GM18951 (cell line): ENCODE measurements around the gene CNTNAP3.
"Not testable (repeated sequence)": the region's sequence is repeated elsewhere in the genome, so short reads cannot be mapped to it uniquely, and the experiment has no call there.

ENCODE experiments used
- POLR2A ChIP-seq: IDR thresholded peaks from 4 replicates; pipeline ENCODE4 v1.6.1; 2011; ENCODE audit warnings: mild to moderate bottlenecking; ENCODE audit not compliant: insufficient read length, insufficient read depth; ENCODE audit errors: extremely low read depth
- in situ Hi-C: fragments of 300-500 bp; cut with MboI; formaldehyde crosslinking; loops from one replicate; pipeline ENCODE4 v1.12.0; 2022; ENCODE audit warnings: low sequenced_read_pairs, mixed read lengths, inconsistent platforms; ENCODE audit not compliant: unreplicated experiment

Gene CNTNAP3

GRCh38 chr9:39108145-39108544 is 179.8 kb downstream of the CNTNAP3 start:
- in situ Hi-C loops, result no loop called here

GRCh38 chr9:39097208-39097607 is 190.8 kb downstream of the CNTNAP3 start:
- in situ Hi-C loops, result not testable (repeated sequence)

More at GRCh38 chr9:39108145-39108544, 179.8 kb downstream of the CNTNAP3 start:
- TF ChIP-seq POLR2A, result no peak

DNA sequence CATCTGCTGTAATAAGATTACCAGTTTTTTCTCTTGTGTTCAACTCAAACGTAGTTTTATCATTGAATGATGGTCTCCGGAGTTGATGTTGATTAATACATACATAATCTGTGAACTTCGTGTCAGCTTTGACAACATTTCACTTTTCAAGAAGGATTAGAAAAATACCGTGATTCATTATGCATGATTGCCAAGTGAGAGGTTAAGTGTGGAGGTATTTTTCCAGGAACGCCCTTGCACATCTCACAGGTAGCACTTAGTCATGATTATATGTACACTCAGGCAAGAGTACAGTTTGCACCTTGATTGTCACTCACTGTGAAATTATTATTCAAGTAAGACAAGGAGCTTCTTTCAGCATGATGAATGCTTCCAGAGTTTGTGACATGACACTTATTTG is 202.7 kb downstream of the CNTNAP3 start:
- in situ Hi-C loops, result not testable (repeated sequence)

DNA sequence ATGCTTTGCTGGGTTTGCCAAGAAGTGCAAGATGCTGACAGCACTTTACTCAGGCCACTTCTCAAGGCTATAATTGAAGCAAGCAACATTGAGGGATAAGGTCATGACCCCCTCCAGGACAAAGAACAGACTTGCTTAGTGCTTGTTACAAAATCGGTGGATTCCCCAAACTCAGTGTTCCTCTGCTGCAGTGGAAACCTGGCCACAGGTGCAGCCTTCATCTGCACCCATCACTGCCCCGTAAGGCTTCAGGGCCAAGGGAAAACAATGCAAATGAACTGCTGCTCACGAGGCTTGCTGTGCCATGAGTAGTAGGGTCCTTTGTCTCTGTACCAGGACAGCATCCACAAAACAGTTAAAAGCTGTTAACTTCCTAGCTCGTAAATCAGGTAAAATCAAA is 205.4 kb downstream of the CNTNAP3 start:
- in situ Hi-C loops, result not testable (repeated sequence)

DNA sequence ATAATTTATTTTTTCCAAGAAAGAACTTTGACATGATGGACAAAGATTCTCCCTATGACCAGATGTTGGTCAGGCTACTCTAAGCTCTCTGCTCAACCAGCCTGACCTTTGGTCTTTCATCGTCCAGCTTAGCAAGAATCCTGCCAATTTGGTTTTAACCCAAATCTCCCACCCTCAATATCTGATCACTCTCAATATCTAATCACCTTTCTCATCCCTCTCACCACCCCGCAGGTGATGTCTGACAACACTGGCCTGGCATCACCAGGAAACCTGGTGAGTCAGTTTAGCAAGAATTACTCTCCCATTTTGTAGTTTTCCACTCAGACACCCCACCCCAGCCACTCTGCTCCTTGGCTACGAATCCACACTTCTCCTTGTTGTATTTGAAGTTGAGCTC is 207.9 kb downstream of the CNTNAP3 start:
- in situ Hi-C loops, result not testable (repeated sequence)

DNA sequence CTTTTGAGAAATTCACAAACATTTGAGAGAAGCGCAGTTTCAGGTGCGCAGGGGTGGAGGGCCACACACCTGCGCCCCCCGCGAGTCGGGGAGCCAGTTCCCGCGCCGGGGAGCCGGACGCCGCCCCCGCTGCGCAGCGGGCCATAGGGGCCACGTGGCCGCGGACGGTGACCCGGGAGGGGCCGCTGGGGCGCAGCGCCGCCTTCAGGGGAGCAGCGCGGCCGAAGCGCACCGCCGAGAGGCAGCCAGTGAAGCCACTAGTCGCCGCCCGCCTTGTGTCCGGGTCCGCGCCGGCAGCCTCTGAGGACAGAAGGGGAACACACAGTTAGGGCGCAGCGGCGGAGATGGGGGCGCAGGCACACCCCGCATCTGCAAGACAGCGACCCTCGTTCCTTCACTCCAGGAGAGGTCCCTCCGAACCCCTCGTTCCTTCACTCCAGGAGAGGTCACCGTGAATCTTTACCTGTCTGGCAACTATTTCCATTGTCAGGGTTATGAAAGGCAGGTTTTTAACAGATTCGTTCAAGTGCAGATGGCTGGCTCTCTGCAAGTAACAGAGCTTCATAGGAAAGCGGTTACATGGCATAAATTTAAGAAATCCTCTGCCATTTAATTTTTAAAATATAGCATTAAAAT is 209.2 kb downstream of the CNTNAP3 start:
- in situ Hi-C loops, result not testable (repeated sequence)

- in situ Hi-C loops, result not testable (repeated sequence)
These were observed 214.4 kb downstream of the CNTNAP3 start for GRCh38 chr9:39073537-39073936.

- in situ Hi-C loops, result not testable (repeated sequence)
These were observed 220.3 kb downstream of the CNTNAP3 start for GRCh38 chr9:39067683-39068082.

DNA sequence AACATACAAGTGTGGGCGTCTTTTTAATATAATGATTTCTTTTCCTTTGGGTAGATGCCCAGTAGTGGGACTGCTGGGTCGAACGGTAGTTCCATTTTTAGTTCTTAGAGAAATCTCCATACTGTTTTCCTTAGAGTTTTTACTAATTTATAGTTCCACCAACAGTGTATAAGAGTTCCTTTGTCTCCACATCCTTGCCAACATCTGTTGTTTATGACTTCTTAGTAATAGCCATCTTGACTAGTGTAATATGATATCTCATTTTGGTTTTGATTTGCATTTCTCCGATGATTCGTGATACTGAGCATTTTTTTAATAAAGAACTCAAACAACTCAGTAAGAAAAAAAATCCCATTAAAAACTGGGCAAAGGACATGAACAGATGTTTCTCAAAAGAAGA is 225.0 kb downstream of the CNTNAP3 start:
- in situ Hi-C loops, result not testable (repeated sequence)

GRCh38 chr9:39054453-39054852 is 233.5 kb downstream of the CNTNAP3 start:
- in situ Hi-C loops, result not testable (repeated sequence)

GRCh38 chr9:39046833-39047232 is 241.1 kb downstream of the CNTNAP3 start:
- in situ Hi-C loops, result not testable (repeated sequence)

DNA sequence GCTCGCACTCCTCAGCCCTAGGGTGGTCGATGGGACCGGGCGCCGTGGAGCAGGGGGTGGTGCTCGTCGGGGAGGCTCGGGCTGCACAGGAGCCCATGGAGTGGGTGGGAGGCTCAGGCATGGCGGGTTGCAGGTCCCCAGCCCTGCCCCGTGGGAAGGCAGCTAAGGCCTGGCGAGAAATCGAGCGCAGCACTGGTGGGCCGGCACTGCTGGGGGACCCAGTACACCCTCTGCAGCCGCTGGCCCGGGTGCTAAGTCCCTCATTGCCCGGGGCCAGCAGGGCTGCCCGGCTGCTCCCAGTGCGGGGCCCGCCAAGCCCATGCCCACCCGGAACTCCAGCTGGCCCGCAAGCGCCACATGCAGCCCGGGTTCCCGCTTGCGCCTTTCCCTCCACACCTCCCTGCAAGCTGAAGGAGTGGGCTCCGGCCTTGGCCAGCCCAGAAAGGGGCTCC is 245.6 kb downstream of the CNTNAP3 start:
- in situ Hi-C loops, result not testable (repeated sequence)

- in situ Hi-C loops, result not testable (repeated sequence)
These were observed 246.2 kb downstream of the CNTNAP3 start for GRCh38 chr9:39041774-39042173.

- in situ Hi-C loops, result not testable (repeated sequence)
These were observed 248.8 kb downstream of the CNTNAP3 start for GRCh38 chr9:39039148-39039547.

- in situ Hi-C loops, result not testable (repeated sequence)
These were observed 249.7 kb downstream of the CNTNAP3 start for GRCh38 chr9:39038221-39038620.

- in situ Hi-C loops, result not testable (repeated sequence)
These were observed 254.1 kb downstream of the CNTNAP3 start for GRCh38 chr9:39033849-39034248.

DNA sequence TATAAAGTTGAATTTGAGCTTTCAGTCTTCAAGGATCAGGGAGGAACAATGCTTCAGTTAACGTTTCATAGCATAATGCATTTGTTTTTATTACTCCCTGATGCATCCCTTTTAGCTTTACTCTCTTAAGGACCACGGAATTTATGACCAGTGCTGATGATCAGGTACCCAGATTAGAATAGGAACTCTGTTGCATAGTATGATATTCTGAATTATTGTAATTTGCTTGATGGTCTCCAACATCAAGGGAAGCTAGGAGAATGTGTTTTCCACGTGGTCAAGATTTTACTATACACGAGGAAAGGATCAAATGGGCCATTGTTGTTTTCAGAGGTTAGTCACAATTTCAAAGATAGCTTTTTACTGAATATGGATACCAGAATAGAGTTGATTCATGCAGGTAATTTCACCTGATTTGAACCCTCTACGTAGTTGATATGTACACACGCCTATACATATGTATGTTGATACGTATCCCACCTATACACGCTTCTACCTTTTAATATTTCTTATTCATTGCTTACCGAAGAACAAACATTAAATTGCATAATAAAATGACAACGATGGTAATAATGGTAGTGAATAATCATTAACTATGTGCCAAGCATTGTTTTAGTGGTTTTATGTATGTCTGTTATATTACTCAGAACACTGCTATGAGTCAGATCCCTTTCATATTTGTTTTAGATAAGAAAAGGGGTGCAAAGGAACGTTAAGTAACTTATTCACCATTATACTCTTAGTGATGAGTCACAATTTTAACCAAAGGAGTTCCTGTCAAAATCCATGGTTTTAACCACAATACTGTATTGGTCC is 257.6 kb downstream of the CNTNAP3 start:
- in situ Hi-C loops, result not testable (repeated sequence)

GRCh38 chr9:39028855-39029254 is 259.1 kb downstream of the CNTNAP3 start:
- in situ Hi-C loops, result not testable (repeated sequence)

GRCh38 chr9:39028168-39028567 is 259.8 kb downstream of the CNTNAP3 start:
- in situ Hi-C loops, result not testable (repeated sequence)

DNA sequence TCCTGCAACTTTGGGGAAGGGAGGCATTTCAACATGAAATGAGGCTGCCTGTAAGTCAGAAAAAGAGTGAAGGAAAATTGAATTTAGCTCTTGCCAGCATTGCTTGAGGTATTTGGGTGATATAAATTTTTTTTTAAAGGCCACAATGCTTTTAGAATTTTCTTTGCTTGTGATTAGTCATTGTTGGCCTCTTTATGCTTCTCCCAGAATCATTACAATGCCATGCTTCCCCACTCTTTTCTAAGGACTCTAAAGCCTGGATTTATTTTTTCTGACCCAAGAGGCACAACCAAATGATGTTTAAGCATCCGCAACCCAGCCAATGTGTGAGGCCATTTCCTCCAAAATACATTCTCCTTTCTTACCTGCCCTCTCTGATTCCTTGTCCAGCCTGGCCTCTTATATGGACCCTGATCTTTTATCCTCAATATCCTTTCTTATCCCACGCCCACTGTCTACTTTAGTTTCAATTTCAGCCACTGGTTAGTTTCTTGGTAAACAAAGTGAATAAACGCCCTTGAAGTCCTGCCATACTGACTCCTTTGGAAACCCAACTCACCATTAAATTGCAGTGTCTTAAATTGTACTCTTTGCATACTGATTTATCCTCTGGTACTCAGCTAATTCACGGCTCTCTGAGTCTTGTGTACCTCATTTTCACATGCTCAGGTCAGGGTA is 261.9 kb downstream of the CNTNAP3 start:
- in situ Hi-C loops, result not testable (repeated sequence)
